Adrenal gland (tissue), 12 donors: ENCODE measurements around the gene ZNF329. TPM values are rescaled to one million over a fixed set of nuclear protein-coding genes. Genes with fewer than 3 reads are reported as not detected.

ENCODE experiments used
- DNase-seq, 7 donors: peaks; one replicate each; pipeline ENCODE4 v3.0.0-alpha.2; 2019 to 2020
- H3K27ac ChIP-seq, 5 donors: fragments of 200-600 bp; sonication (generic) in 4 of 5; 1 replicate in 3 of 5; 2 replicates in 2 of 5; pipeline versions ENCODE4 v1.5.1 to v1.8.0; 2016 to 2020; ENCODE audit warnings: mild to moderate bottlenecking in 1 of 5
- H3K27me3 ChIP-seq: fragments of 200-600 bp; 2 replicates; pipeline ENCODE4 v1.8.0; 2021
- H3K36me3 ChIP-seq, 2 donors: fragments of 200-600 bp; replicated peaks in 1 of 2; 1 replicate in 1 of 2; 2 replicates in 1 of 2; pipeline versions ENCODE4 v1.5.1 to v1.8.0; 2018 to 2022
- H3K4me1 ChIP-seq, 2 donors: fragments of 200-600 bp; replicated peaks in 1 of 2; 1 replicate in 1 of 2; 2 replicates in 1 of 2; pipeline versions ENCODE4 v1.5.1 to v1.8.0; 2018 to 2021
- H3K4me3 ChIP-seq, 4 donors: fragments of 200-600 bp; sonication (generic) in 3 of 4; one replicate each; pipeline ENCODE4 v1.5.1; 2016 to 2018
- H3K9me3 ChIP-seq, 3 donors: fragments of 200-600 bp; sonication (generic) in 1 of 3; replicated peaks in 1 of 3; 1 replicate in 2 of 3; 2 replicates in 1 of 3; pipeline versions ENCODE4 v1.5.1 to v1.8.0; 2016 to 2021
- CTCF ChIP-seq, 6 experiments: fragments of 450-650 bp in 4 of 6; fragments of 200-600 bp in 2 of 6; sonication (generic) in 1 of 6; IDR thresholded peaks; 1 replicate in 5 of 6; 2 replicates in 1 of 6; pipeline versions ENCODE4 v1.5.1 to v1.8.0; 2016 to 2021; ENCODE audit warnings: antibody characterized with exemption in 6 of 6, mild to moderate bottlenecking in 2 of 6, moderate library complexity in 1 of 6
- POLR2A ChIP-seq, 2 donors: fragments of 450-650 bp; IDR thresholded peaks; one replicate each; pipeline ENCODE4 v1.6.1; 2017; ENCODE audit warnings: antibody characterized with exemption in 2 of 2, mild to moderate bottlenecking in 2 of 2, moderate library complexity in 1 of 2
- WGBS, 4 donors: extraction: QIAGEN DNeasy Blood & Tissue Kit in 2 of 4; methylation state at CpG; one replicate each; pipeline versions ENCODE4 v1.1.5 to v1.1.7; 2013 to 2017; 5-methylcytosine and 5-hydroxymethylcytosine counted together
- intact Hi-C, 2 donors: fragments of 100-400 bp; cut with DNase I; formaldehyde crosslinking; loops; one replicate each; pipeline versions ENCODE4 v1.14.1 to v1.15.0; 2022 to 2023
- polyA plus RNA-seq, 3 donors: library from polyadenylated mRNA; stranded (reverse); fragments of 200-250 nt in 2 of 3; fragments of 350-450 nt in 1 of 3; fragmentation: Illumina TruSeq in 1 of 3; extraction: RNeasy Lipid Tissue Mini Kit (QIAGEN cat#74804) in 1 of 3; gene quantifications; one replicate each; pipeline ENCODE4 v1.2.3, GENCODE V29; 2013 to 2014
- total RNA-seq, 9 donors: library from RNA; depleted of rRNA in 4 of 9; stranded (reverse); fragments of >200 nt in 4 of 9; fragments of 120-200 nt in 1 of 9; fragmentation: NEBNext Ultra II Directional in 1 of 9; extraction: Animal tissue kit (Norgen Biotek cat#: 25700) in 1 of 9; gene quantifications; one replicate each; pipeline versions ENCODE4 v1.1.0 to v1.2.4, GENCODE V29; 2013 to 2023
- donor health status: healthy with polysubstance abuse.
- donor health status: Bipolar disorder and iron deficiency.
- donor health status: DM: yes; HTN: yes; CAD: no.
- donor health status: DM: no; HTN: no; CAD: no.
- donor health status: DM: no; HTN: no; CAD: no.
- donor health status: DM: yes; HTN: yes; CAD: no.

ZNF329 gene
- total and polyA plus RNA-seq, 12 donors: 2.7 to 19.5 (median 9.7) TPM

GRCh38 chr19:58084596-58085347 lies 65.8 kb downstream of the ZNF329 start:
- Histone ChIP-seq H3K36me3 (peaks cover 0 to 12% of the 10 kb centered on the region in 2 donors), H3K9me3 (peaks cover 0 to 43% (median 0%) of the 10 kb centered on the region in 3 donors), H3K4me3 (no peak overlapping the region), H3K27ac (no peak overlapping the region), H3K27me3 (no peaks in the 10 kb centered on the region), H3K4me1 (no peaks in the 10 kb centered on the region)
- 94 to 97% (median 97%) methylated on average over 24 to 69 of the region's 69 CpGs for WGBS, 4 donors
- intact Hi-C loops: no loop called here
- DNase-seq: no peak
- TF ChIP-seq POLR2A (IDR thresholded peaks at IDR 0.05) (no peak), CTCF (IDR thresholded peaks at IDR 0.05) (no peak)

- Histone ChIP-seq H3K9me3 (peaks cover 0 to 43% (median 0%) of the 10 kb centered on the region in 3 donors), H3K36me3 (peaks cover 0 to 12% of the 10 kb centered on the region in 2 donors), H3K27me3 (no peaks in the 10 kb centered on the region), H3K4me3 (no peak overlapping the region), H3K27ac (no peak overlapping the region), H3K4me1 (no peaks in the 10 kb centered on the region)
- intact Hi-C loops: no loop called here
- WGBS, 4 donors: 93 to 94% (median 93%) methylated on average over 3 of the region's 3 CpGs
- TF ChIP-seq CTCF (IDR thresholded peaks at IDR 0.05) (no peak), POLR2A (IDR thresholded peaks at IDR 0.05) (no peak)
- DNase-seq: no peak
Measured at GRCh38 chr19:58083021-58083420, 67.6 kb downstream of the ZNF329 start.

- Histone ChIP-seq H3K27me3 (no peaks in the 10 kb centered on the region), H3K27ac (no peak overlapping the region), H3K4me1 (no peaks in the 10 kb centered on the region), H3K36me3 (no peaks in the 10 kb centered on the region), H3K9me3 (peaks cover 0 to 34% (median 0%) of the 10 kb centered on the region in 3 donors), H3K4me3 (no peak overlapping the region)
- no peak for TF ChIP-seq CTCF (IDR thresholded peaks at IDR 0.05)
- WGBS, 4 donors: 90 to 95% (median 92%) methylated on average over 7 to 10 of the region's 10 CpGs
- intact Hi-C loops: no loop called here
- no peak for DNase-seq
Measured at GRCh38 chr19:58079792-58080191, 70.8 kb downstream of the ZNF329 start.

Other genes with a start within 250 kb of the ZNF329 start
- gene ZNF417, start 234.2 kb downstream of the ZNF329 start, total RNA-seq: 10 to 100 TPM in 7 of 9 donors, 1 to 10 TPM in 2; 5.8 to 20.8 (median 16.3) TPM
- 1 to 10 TPM; 1.8 to 9.0 (median 6.8) TPM for gene ZNF417, start 234.2 kb downstream of the ZNF329 start, polyA plus RNA-seq
- gene ZNF418, start 215.4 kb downstream of the ZNF329 start, total RNA-seq: 1 to 10 TPM in 8 of 9 donors, under 1 TPM in 1; 0.42 to 9.0 (median 4.6) TPM
- gene ZNF418, start 215.4 kb downstream of the ZNF329 start, polyA plus RNA-seq: 1 to 10 TPM; 3.8 to 6.7 (median 4.5) TPM
- gene ZNF256, start 203.1 kb downstream of the ZNF329 start, total RNA-seq: 1 to 10 TPM; 2.4 to 6.6 (median 5.6) TPM
- gene ZNF256, start 203.1 kb downstream of the ZNF329 start, polyA plus RNA-seq: 1 to 10 TPM; 3.5 to 4.9 (median 3.5) TPM
- 1 to 10 TPM in 4 of 9 donors, under 1 TPM in 2, not detected in 3; 0.41 to 2.0 (median 1.1) TPM for gene C19orf18, start 176.3 kb downstream of the ZNF329 start, total RNA-seq
- 10 to 100 TPM in 1 of 3 donors, 1 to 10 TPM in 2; 1.2 to 13.8 (median 4.1) TPM for gene C19orf18, start 176.3 kb downstream of the ZNF329 start, polyA plus RNA-seq
- 10 to 100 TPM; 10.9 to 27.1 (median 20.9) TPM for gene ZNF606, start 148.0 kb downstream of the ZNF329 start, total RNA-seq
- gene ZNF606, start 148.0 kb downstream of the ZNF329 start, polyA plus RNA-seq: 10 to 100 TPM in 1 of 3 donors, 1 to 10 TPM in 2; 5.9 to 13.3 (median 8.8) TPM
- gene ZSCAN1, start 116.8 kb downstream of the ZNF329 start, total RNA-seq: 1 to 10 TPM in 1 of 9 donors, under 1 TPM in 3, not detected in 5; 0.25 to 1.8 (median 0.76) TPM
- gene ZSCAN1, start 116.8 kb downstream of the ZNF329 start, polyA plus RNA-seq: 1 to 10 TPM in 2 of 3 donors, under 1 TPM in 1; 0.13 to 4.3 (median 1.8) TPM
- 1 to 10 TPM; 1.2 to 6.5 (median 3.6) TPM for gene ZNF135, start 91.5 kb downstream of the ZNF329 start, total RNA-seq
- 10 to 100 TPM in 1 of 3 donors, 1 to 10 TPM in 2; 5.4 to 15.1 (median 6.9) TPM for gene ZNF135, start 91.5 kb downstream of the ZNF329 start, polyA plus RNA-seq
- 10 to 100 TPM; 37.7 to 81.2 (median 61.5) TPM for gene ZSCAN18, start 52.6 kb downstream of the ZNF329 start, total RNA-seq
- 10 to 100 TPM; 18.7 to 63.9 (median 62.9) TPM for gene ZSCAN18, start 52.6 kb downstream of the ZNF329 start, polyA plus RNA-seq
- 10 to 100 TPM; 19.2 to 34.5 (median 23.0) TPM for gene ZNF274, start 32.3 kb upstream of the ZNF329 start, total RNA-seq
- gene ZNF274, start 32.3 kb upstream of the ZNF329 start, polyA plus RNA-seq: 10 to 100 TPM; 12.4 to 22.2 (median 14.4) TPM
- gene ZNF544, start 78.1 kb upstream of the ZNF329 start, total RNA-seq: 100 to 1,000 TPM in 1 of 9 donors, 10 to 100 TPM in 8; 24.6 to 170 (median 31.4) TPM
- gene ZNF544, start 78.1 kb upstream of the ZNF329 start, polyA plus RNA-seq: 10 to 100 TPM; 10.8 to 26.5 (median 24.9) TPM
- 1 to 10 TPM; 5.8 to 8.6 (median 6.7) TPM for gene ZNF8, start 128.2 kb upstream of the ZNF329 start, total RNA-seq
- gene ZNF8, start 128.2 kb upstream of the ZNF329 start, polyA plus RNA-seq: 1 to 10 TPM; 1.6 to 2.6 (median 2.4) TPM
- 10 to 100 TPM; 18.4 to 56.8 (median 31.4) TPM for gene ERVK3-1, start 154.6 kb upstream of the ZNF329 start, total RNA-seq
- 10 to 100 TPM; 36.3 to 70.5 (median 48.4) TPM for gene ERVK3-1, start 154.6 kb upstream of the ZNF329 start, polyA plus RNA-seq
- 1 to 10 TPM; 1.8 to 4.8 (median 3.3) TPM for gene ZSCAN22, start 176.2 kb upstream of the ZNF329 start, total RNA-seq
- 1 to 10 TPM in 2 of 3 donors, under 1 TPM in 1; 0.98 to 3.1 (median 1.2) TPM for gene ZSCAN22, start 176.2 kb upstream of the ZNF329 start, polyA plus RNA-seq
- 10 to 100 TPM in 3 of 9 donors, 1 to 10 TPM in 5, under 1 TPM in 1; 0.39 to 20.9 (median 6.5) TPM for gene A1BG, start 202.7 kb upstream of the ZNF329 start, total RNA-seq
- 10 to 100 TPM in 2 of 3 donors, not detected in 1; 31.3 to 41.3 TPM for gene A1BG, start 202.7 kb upstream of the ZNF329 start, polyA plus RNA-seq
- 1 to 10 TPM in 8 of 9 donors, under 1 TPM in 1; 0.35 to 8.1 (median 1.5) TPM for gene ZNF497, start 212.0 kb upstream of the ZNF329 start, total RNA-seq
- gene ZNF497, start 212.0 kb upstream of the ZNF329 start, polyA plus RNA-seq: 1 to 10 TPM in 2 of 3 donors, under 1 TPM in 1; 0.20 to 2.2 (median 2.0) TPM
- 10 to 100 TPM in 1 of 9 donors, 1 to 10 TPM in 8; 2.4 to 10.5 (median 4.3) TPM for gene ZNF837, start 230.2 kb upstream of the ZNF329 start, total RNA-seq
- 1 to 10 TPM in 2 of 3 donors, under 1 TPM in 1; 0.09 to 8.1 (median 6.1) TPM for gene ZNF837, start 230.2 kb upstream of the ZNF329 start, polyA plus RNA-seq
- gene RPS5, start 236.5 kb upstream of the ZNF329 start, total RNA-seq: 1,000 to 10,000 TPM in 7 of 9 donors, 100 to 1,000 TPM in 2; 839 to 1,999 (median 1,219) TPM
- gene RPS5, start 236.5 kb upstream of the ZNF329 start, polyA plus RNA-seq: 1,000 to 10,000 TPM in 1 of 3 donors, 100 to 1,000 TPM in 2; 555 to 1,093 (median 722) TPM
- gene RNF225, start 244.9 kb upstream of the ZNF329 start, total RNA-seq: not detected
- not detected for gene RNF225, start 244.9 kb upstream of the ZNF329 start, polyA plus RNA-seq